Hepatocyte (in vitro differentiated cells): ENCODE data around the gene GNL2. TPM values are rescaled to one million over a fixed set of nuclear protein-coding genes. Genes with fewer than 3 reads are reported as not detected.
"Not testable (repeated sequence)": the region's sequence is repeated elsewhere in the genome, so short reads cannot be mapped to it uniquely, and the experiment has no call there.

Experiments
- DNase-seq: peaks from one replicate; pipeline ENCODE4 v3.0.0-alpha.2; 2016; ENCODE audit warnings: low spot score
- H2AFZ ChIP-seq: fragments of 200-600 bp; sonication (generic); 2 replicates; pipeline ENCODE4 v1.6.0; 2016; ENCODE audit warnings: antibody characterized with exemption, mild to moderate bottlenecking
- H3K27ac ChIP-seq: fragments of 200-600 bp; sonication (generic); 2 replicates; pipeline ENCODE4 v1.5.1; 2016; ENCODE audit warnings: mild to moderate bottlenecking
- H3K27me3 ChIP-seq: fragments of 200-600 bp; sonication (generic); 2 replicates; pipeline ENCODE4 v1.6.1; 2016
- H3K36me3 ChIP-seq: fragments of 200-600 bp; sonication (generic); replicated peaks from 2 replicates; pipeline ENCODE4 v1.5.1; 2016; ENCODE audit warnings: low read depth; ENCODE audit not compliant: insufficient read depth
- H3K4me1 ChIP-seq: fragments of 200-600 bp; sonication (generic); 2 replicates; pipeline ENCODE4 v1.5.1; 2016; ENCODE audit warnings: mild to moderate bottlenecking, moderate library complexity; ENCODE audit not compliant: insufficient read depth
- H3K4me2 ChIP-seq: fragments of 200-600 bp; sonication (generic); 2 replicates; pipeline ENCODE4 v1.6.0; 2016
- H3K4me3 ChIP-seq: fragments of 200-600 bp; sonication (generic); 2 replicates; pipeline ENCODE4 v1.5.1; 2016; ENCODE audit warnings: mild to moderate bottlenecking
- H3K79me2 ChIP-seq: fragments of 200-600 bp; sonication (generic); 2 replicates; pipeline ENCODE4 v1.6.0; 2017; ENCODE audit warnings: mild to moderate bottlenecking
- H3K9me2 ChIP-seq: fragments of 200-600 bp; sonication (generic); replicated peaks from 2 replicates; pipeline ENCODE4 v1.6.0; 2017; ENCODE audit warnings: mild to moderate bottlenecking; ENCODE audit not compliant: insufficient read depth
- H3K9me3 ChIP-seq: fragments of 200-600 bp; sonication (generic); 2 replicates; pipeline ENCODE4 v1.5.1; 2016; ENCODE audit warnings: low read depth, mild to moderate bottlenecking
- H4K20me1 ChIP-seq: fragments of 200-600 bp; sonication (generic); 2 replicates; pipeline ENCODE4 v1.6.0; 2016; ENCODE audit warnings: mild to moderate bottlenecking; ENCODE audit not compliant: insufficient read depth, poor library complexity, severe bottlenecking
- EZH2 ChIP-seq: fragments of 200-600 bp; sonication (generic); IDR thresholded peaks from 2 replicates; pipeline ENCODE4 v1.6.1; 2016; ENCODE audit warnings: antibody characterized with exemption, mild to moderate bottlenecking, borderline replicate concordance
- EZH2phosphoT487 ChIP-seq: fragments of 200-600 bp; sonication (generic); IDR thresholded peaks from one replicate; pipeline ENCODE4 v1.6.1; 2018; ENCODE audit warnings: antibody characterized with exemption, mild to moderate bottlenecking, low read depth, moderate library complexity; ENCODE audit not compliant: unreplicated experiment, severe bottlenecking
- WGBS: methylation state at CpG from one replicate; pipeline ENCODE4 v1.1.6; 2016; ENCODE audit warnings: low lambda C conversion rate; ENCODE audit errors: missing lambda C conversion rate; 5-methylcytosine and 5-hydroxymethylcytosine counted together
- polyA plus RNA-seq: library from polyadenylated mRNA; unstranded; fragments of >200 nt; fragmentation: Nextera tagmentation; extraction: Ambion mirVana; gene quantifications from 2 replicates; pipeline ENCODE4 v1.2.1, GENCODE V29; 2016
- total RNA-seq: library from RNA; depleted of rRNA; stranded (reverse); fragments of >200 nt; gene quantifications from 2 replicates; pipeline ENCODE4 v1.2.3, GENCODE V29; 2014
- TF ChIP-seq, protein P1 (sequence below): fragments of 200-600 bp; sonication (generic); IDR thresholded peaks from 2 replicates; pipeline ENCODE4 v1.5.1; 2016; ENCODE audit warnings: antibody characterized with exemption, mild to moderate bottlenecking; ENCODE audit not compliant: poor library complexity

The GNL2 gene
- total and polyA plus RNA-seq, 2 experiments from 2014 or later = 47.2 to 51.7 TPM

DNA sequence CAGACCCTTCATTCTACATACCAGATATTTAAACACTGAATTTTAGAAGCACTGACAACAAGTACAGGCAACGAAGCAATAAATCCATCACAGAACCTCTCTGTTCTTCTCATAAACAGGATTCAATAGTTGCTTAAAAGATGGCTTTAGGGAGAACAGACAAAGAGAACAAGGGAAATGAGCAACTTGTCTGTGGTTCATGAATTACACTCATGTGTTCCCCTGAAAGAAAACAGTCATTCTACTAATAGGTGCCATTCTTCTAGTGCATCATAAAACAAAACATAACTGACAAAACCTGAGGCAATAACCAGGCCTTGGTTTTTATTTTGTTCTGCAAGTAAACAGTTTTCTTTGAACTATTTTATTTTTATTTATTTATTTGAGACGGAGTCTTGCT is 6.8 kb downstream of the GNL2 start:
- Histone ChIP-seq H3K79me2 (peaks cover 37% of the 10 kb centered on the region), H3K27me3 (no peaks in the 10 kb centered on the region), H2AFZ (no peak overlapping the region), H3K4me1 (peaks cover under 1% of the 10 kb centered on the region), H3K4me2 (no peak overlapping the region), H3K36me3 (peaks cover 4% of the 10 kb centered on the region), H3K4me3 (no peak overlapping the region), H3K9me3 (no peaks in the 10 kb centered on the region), H3K9me2 (no peaks in the 10 kb centered on the region), H3K27ac (no peak overlapping the region), H4K20me1 (peaks cover 1% of the 10 kb centered on the region)
- no peak for DNase-seq
- 97% methylated on average over 2 of the region's 2 CpGs for WGBS
- TF ChIP-seq, protein P1, sequence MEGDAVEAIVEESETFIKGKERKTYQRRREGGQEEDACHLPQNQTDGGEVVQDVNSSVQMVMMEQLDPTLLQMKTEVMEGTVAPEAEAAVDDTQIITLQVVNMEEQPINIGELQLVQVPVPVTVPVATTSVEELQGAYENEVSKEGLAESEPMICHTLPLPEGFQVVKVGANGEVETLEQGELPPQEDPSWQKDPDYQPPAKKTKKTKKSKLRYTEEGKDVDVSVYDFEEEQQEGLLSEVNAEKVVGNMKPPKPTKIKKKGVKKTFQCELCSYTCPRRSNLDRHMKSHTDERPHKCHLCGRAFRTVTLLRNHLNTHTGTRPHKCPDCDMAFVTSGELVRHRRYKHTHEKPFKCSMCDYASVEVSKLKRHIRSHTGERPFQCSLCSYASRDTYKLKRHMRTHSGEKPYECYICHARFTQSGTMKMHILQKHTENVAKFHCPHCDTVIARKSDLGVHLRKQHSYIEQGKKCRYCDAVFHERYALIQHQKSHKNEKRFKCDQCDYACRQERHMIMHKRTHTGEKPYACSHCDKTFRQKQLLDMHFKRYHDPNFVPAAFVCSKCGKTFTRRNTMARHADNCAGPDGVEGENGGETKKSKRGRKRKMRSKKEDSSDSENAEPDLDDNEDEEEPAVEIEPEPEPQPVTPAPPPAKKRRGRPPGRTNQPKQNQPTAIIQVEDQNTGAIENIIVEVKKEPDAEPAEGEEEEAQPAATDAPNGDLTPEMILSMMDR = no peak
- TF ChIP-seq EZH2phosphoT487 (no peak), EZH2 (no peak)

DNA sequence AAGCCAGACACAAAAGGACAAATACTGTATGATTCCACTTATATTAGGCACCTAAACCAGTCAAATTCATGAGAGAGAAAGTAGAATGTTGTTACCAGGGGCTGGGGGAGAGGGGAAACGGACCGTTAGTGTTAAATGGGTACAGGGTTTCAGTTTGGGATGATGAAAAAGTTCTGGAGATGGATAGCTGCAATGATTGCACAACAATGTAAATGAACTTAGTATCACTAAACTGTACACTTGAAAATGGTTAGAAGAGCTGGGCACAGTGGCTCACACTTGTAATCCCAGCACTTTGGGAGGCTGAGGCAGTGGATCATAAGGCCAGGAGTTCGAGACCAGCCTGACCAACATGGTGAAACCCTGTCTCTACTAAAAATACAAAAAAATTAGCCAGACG is 11.2 kb downstream of the GNL2 start:
- H3K27ac ChIP-seq, H4K20me1 ChIP-seq, H2AFZ ChIP-seq, H3K27me3 ChIP-seq, H3K4me3 ChIP-seq, H3K36me3 ChIP-seq, DNase-seq, H3K4me1 ChIP-seq, H3K4me2 ChIP-seq, H3K9me3 ChIP-seq, H3K9me2 ChIP-seq: not testable (repeated sequence)
- peaks cover 13% of the 10 kb centered on the region for H3K79me2 ChIP-seq
- 100% methylated on average over 4 of the region's 4 CpGs for WGBS

DNA sequence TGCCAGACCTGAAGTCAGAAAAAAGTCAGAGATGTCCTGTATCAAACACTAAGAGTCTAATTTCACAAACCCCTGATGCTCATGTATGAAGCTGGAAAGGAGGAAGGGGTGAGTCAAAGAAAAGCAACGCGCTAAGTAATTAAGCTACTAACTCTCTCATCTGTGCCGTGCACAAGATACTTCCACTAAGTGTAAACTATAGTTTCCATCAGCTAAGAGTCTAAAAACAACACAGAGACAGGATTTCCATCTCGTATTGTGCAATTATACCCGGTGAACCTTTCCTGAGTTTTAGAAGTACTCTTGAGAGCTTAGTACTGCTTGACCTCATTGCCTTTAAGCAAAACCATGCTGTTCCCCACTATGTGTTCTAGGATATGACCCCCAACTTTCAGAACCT is 20.0 kb downstream of the GNL2 start:
- H3K79me2 ChIP-seq = no peaks in the 10 kb centered on the region
- DNase-seq = no peak
- no peaks in the 10 kb centered on the region for H3K9me2 ChIP-seq
- no peak for TF ChIP-seq EZH2phosphoT487
- TF ChIP-seq, protein P1 = no peak
- no peak for TF ChIP-seq EZH2
- H2AFZ ChIP-seq = no peak overlapping the region
- H3K4me2 ChIP-seq = no peak overlapping the region
- no peaks in the 10 kb centered on the region for H3K9me3 ChIP-seq
- no peaks in the 10 kb centered on the region for H3K36me3 ChIP-seq
- H3K4me3 ChIP-seq = no peak overlapping the region
- no peaks in the 10 kb centered on the region for H4K20me1 ChIP-seq
- no peaks in the 10 kb centered on the region for H3K4me1 ChIP-seq
- WGBS = 87% methylated on average over 5 of the region's 5 CpGs
- H3K27me3 ChIP-seq = no peaks in the 10 kb centered on the region
- H3K27ac ChIP-seq = peak overlapping the region; percentile 11

DNA sequence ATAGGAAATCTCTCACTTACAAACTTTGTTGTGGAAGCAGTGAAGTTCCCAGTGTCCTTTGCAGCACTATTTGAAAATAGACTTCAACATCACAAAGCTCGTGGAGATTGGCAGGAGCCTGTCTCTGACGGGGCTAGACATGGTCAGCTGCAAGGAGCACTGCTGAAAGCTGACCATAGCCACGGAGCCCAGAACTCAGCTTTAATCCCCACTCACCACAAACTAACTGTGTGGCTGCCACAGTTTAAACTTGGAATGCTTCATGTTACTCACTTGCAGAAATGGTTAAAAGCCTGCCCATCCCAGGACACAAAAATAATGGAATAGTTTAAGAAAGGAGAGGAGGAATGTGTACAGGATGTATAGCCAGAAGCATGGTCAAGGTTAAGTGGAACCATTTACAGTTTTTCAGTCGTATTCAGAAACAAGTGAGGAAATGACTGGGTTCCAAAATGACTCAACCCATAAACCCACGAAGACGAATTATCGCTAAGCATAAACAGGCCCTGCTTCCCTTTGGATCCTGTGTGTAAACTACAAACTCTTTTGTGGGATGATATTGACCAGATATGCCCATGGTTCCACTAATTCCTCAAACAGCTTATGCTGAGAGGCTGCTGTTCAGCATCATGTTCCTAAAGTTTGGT is 20.8 kb downstream of the GNL2 start:
- Histone ChIP-seq H3K9me3 (no peaks in the 10 kb centered on the region), H3K4me3 (no peak overlapping the region), H3K79me2 (no peaks in the 10 kb centered on the region), H4K20me1 (no peaks in the 10 kb centered on the region), H3K27ac (no peak overlapping the region), H2AFZ (no peak overlapping the region), H3K36me3 (no peaks in the 10 kb centered on the region), H3K4me2 (no peak overlapping the region), H3K27me3 (no peaks in the 10 kb centered on the region), H3K9me2 (no peaks in the 10 kb centered on the region), H3K4me1 (no peaks in the 10 kb centered on the region)
- WGBS = 79% methylated on average over 7 of the region's 7 CpGs
- TF ChIP-seq EZH2phosphoT487 (no peak), EZH2 (no peak)
- TF ChIP-seq, protein P1 = no peak
- no peak for DNase-seq
